GM21825 (cell line): ENCODE data around the gene FLAD1.

Experiments
- ATAC-seq: cut with Tn5 transposase; IDR thresholded peaks from one replicate; pipeline ENCODE4 v1.9.1; 2021; ENCODE audit warnings: mild to moderate bottlenecking, moderate library complexity; ENCODE audit not compliant: unreplicated experiment

FLAD1 gene

GRCh38 chr1:154951901-154952657, 31.1 kb upstream of the FLAD1 start:
- ATAC-seq: no peak

- ATAC-seq: no peak
These were observed 30.5 kb upstream of the FLAD1 start for GRCh38 chr1:154952664-154953063.

GRCh38 chr1:154953611-154954038, 29.5 kb upstream of the FLAD1 start:
- no peak for ATAC-seq

GRCh38 chr1:154954541-154954940, 28.6 kb upstream of the FLAD1 start:
- no peak for ATAC-seq

- peak; percentile 51 for ATAC-seq
These were observed 28.0 kb upstream of the FLAD1 start for GRCh38 chr1:154955039-154955717.

GRCh38 chr1:154955718-154956543, 27.2 kb upstream of the FLAD1 start, which contains the start of gene PBXIP1:
Gene PBXIP1 (minus strand): TSS chr1:154956099. CDS start chr1:154953721, 2,378 bp downstream.
- peak; percentile 52 for ATAC-seq

GRCh38 chr1:154956544-154956941, 26.6 kb upstream of the FLAD1 start:
- no peak for ATAC-seq

- ATAC-seq: no peak
These were observed 26.0 kb upstream of the FLAD1 start for GRCh38 chr1:154957091-154957657.

GRCh38 chr1:154958036-154958435, 25.1 kb upstream of the FLAD1 start:
- no peak for ATAC-seq

- no peak for ATAC-seq
These were observed 24.3 kb upstream of the FLAD1 start for GRCh38 chr1:154958681-154959425.

GRCh38 chr1:154959426-154959780, 23.7 kb upstream of the FLAD1 start:
- ATAC-seq: no peak

- no peak for ATAC-seq
These were observed 22.6 kb upstream of the FLAD1 start for GRCh38 chr1:154960446-154961136.

- ATAC-seq: peak; percentile 71
These were observed 21.7 kb upstream of the FLAD1 start, which contains the start of gene PYGO2 for GRCh38 chr1:154961207-154962155. Gene PYGO2 (minus strand): TSS chr1:154961782. CDS start chr1:154961576, 206 bp downstream.

GRCh38 chr1:154962156-154962749, 20.9 kb upstream of the FLAD1 start:
- no peak for ATAC-seq

GRCh38 chr1:154962795-154963330, 20.3 kb upstream of the FLAD1 start:
- no peak for ATAC-seq

- ATAC-seq: no peak
These were observed 19.5 kb upstream of the FLAD1 start for GRCh38 chr1:154963643-154964042.

GRCh38 chr1:154964359-154964758, 18.8 kb upstream of the FLAD1 start:
- no peak for ATAC-seq

GRCh38 chr1:154966111-154966510, 17.0 kb upstream of the FLAD1 start:
- no peak for ATAC-seq
